Hepatocyte (in vitro differentiated cells): ENCODE measurements around the gene TRIM46. TPM values are rescaled to one million over a fixed set of nuclear protein-coding genes. Genes with fewer than 3 reads are reported as not detected.
"Not testable (repeated sequence)": the region's sequence is repeated elsewhere in the genome, so short reads cannot be mapped to it uniquely, and the experiment has no call there.

Source experiments
- DNase-seq: peaks from one replicate; pipeline ENCODE4 v3.0.0-alpha.2; 2016; ENCODE audit warnings: low spot score
- H2AFZ ChIP-seq: fragments of 200-600 bp; sonication (generic); 2 replicates; pipeline ENCODE4 v1.6.0; 2016; ENCODE audit warnings: antibody characterized with exemption, mild to moderate bottlenecking
- H3K27ac ChIP-seq: fragments of 200-600 bp; sonication (generic); 2 replicates; pipeline ENCODE4 v1.5.1; 2016; ENCODE audit warnings: mild to moderate bottlenecking
- H3K27me3 ChIP-seq: fragments of 200-600 bp; sonication (generic); 2 replicates; pipeline ENCODE4 v1.6.1; 2016
- H3K36me3 ChIP-seq: fragments of 200-600 bp; sonication (generic); replicated peaks from 2 replicates; pipeline ENCODE4 v1.5.1; 2016; ENCODE audit warnings: low read depth; ENCODE audit not compliant: insufficient read depth
- H3K4me1 ChIP-seq: fragments of 200-600 bp; sonication (generic); 2 replicates; pipeline ENCODE4 v1.5.1; 2016; ENCODE audit warnings: mild to moderate bottlenecking, moderate library complexity; ENCODE audit not compliant: insufficient read depth
- H3K4me2 ChIP-seq: fragments of 200-600 bp; sonication (generic); 2 replicates; pipeline ENCODE4 v1.6.0; 2016
- H3K4me3 ChIP-seq: fragments of 200-600 bp; sonication (generic); 2 replicates; pipeline ENCODE4 v1.5.1; 2016; ENCODE audit warnings: mild to moderate bottlenecking
- H3K79me2 ChIP-seq: fragments of 200-600 bp; sonication (generic); 2 replicates; pipeline ENCODE4 v1.6.0; 2017; ENCODE audit warnings: mild to moderate bottlenecking
- H3K9me2 ChIP-seq: fragments of 200-600 bp; sonication (generic); replicated peaks from 2 replicates; pipeline ENCODE4 v1.6.0; 2017; ENCODE audit warnings: mild to moderate bottlenecking; ENCODE audit not compliant: insufficient read depth
- H3K9me3 ChIP-seq: fragments of 200-600 bp; sonication (generic); 2 replicates; pipeline ENCODE4 v1.5.1; 2016; ENCODE audit warnings: low read depth, mild to moderate bottlenecking
- H4K20me1 ChIP-seq: fragments of 200-600 bp; sonication (generic); 2 replicates; pipeline ENCODE4 v1.6.0; 2016; ENCODE audit warnings: mild to moderate bottlenecking; ENCODE audit not compliant: insufficient read depth, poor library complexity, severe bottlenecking
- EZH2 ChIP-seq: fragments of 200-600 bp; sonication (generic); IDR thresholded peaks from 2 replicates; pipeline ENCODE4 v1.6.1; 2016; ENCODE audit warnings: antibody characterized with exemption, mild to moderate bottlenecking, borderline replicate concordance
- EZH2phosphoT487 ChIP-seq: fragments of 200-600 bp; sonication (generic); IDR thresholded peaks from one replicate; pipeline ENCODE4 v1.6.1; 2018; ENCODE audit warnings: antibody characterized with exemption, mild to moderate bottlenecking, low read depth, moderate library complexity; ENCODE audit not compliant: unreplicated experiment, severe bottlenecking
- WGBS: methylation state at CpG from one replicate; pipeline ENCODE4 v1.1.6; 2016; ENCODE audit warnings: low lambda C conversion rate; ENCODE audit errors: missing lambda C conversion rate; 5-methylcytosine and 5-hydroxymethylcytosine counted together
- polyA plus RNA-seq: library from polyadenylated mRNA; unstranded; fragments of >200 nt; fragmentation: Nextera tagmentation; extraction: Ambion mirVana; gene quantifications from 2 replicates; pipeline ENCODE4 v1.2.1, GENCODE V29; 2016
- total RNA-seq: library from RNA; depleted of rRNA; stranded (reverse); fragments of >200 nt; gene quantifications from 2 replicates; pipeline ENCODE4 v1.2.3, GENCODE V29; 2014
- TF ChIP-seq, protein P1 (sequence below): fragments of 200-600 bp; sonication (generic); IDR thresholded peaks from 2 replicates; pipeline ENCODE4 v1.5.1; 2016; ENCODE audit warnings: antibody characterized with exemption, mild to moderate bottlenecking; ENCODE audit not compliant: poor library complexity

Gene TRIM46
- total and polyA plus RNA-seq, 2 experiments from 2014 or later = 1.2 to 2.1 TPM

DNA sequence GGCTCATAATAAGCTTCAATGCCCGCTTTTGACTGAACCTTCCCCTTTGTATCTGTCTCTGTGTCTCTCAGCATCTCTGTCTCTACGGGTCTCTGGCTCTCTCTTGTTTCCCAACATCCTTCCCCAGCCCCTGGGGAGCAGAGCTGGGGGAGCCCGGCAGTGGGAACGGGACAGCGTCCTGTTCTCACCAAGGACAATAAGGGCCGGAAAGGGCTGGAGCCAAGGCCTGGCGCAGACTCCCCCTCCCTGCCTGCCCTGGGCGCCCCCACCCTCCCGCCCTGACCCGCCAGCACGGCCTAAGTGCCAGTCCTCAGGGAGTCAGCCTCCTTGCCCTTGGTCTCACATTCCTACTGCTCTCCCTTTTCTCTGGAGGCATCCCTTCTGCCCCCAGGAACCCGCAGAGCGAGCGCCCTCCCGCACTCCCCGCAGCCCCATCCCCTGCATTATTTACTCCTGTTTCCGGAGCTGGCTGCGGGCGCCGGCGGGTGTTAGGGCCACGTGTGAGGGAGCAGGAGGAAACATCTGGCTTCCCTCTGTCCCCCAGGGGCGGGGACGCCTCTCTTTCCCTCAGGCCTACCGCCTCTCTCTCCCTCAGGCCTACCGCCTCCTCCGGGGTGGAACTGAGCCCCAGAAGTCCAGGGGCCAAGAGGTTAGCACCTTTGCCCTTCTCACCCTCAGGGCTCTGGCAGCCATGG is 7.0 kb upstream of the TRIM46 start:
- DNase-seq = no peak
- Histone ChIP-seq H3K27me3 (no peaks in the 10 kb centered on the region), H2AFZ (no peak overlapping the region), H4K20me1 (no peaks in the 10 kb centered on the region), H3K79me2 (peaks cover 13% of the 10 kb centered on the region), H3K27ac (no peak overlapping the region), H3K36me3 (no peaks in the 10 kb centered on the region), H3K4me2 (peak overlapping the region; percentile 70), H3K9me2 (no peaks in the 10 kb centered on the region), H3K9me3 (no peaks in the 10 kb centered on the region), H3K4me3 (no peak overlapping the region), H3K4me1 (peaks cover 4% of the 10 kb centered on the region)
- no peak for TF ChIP-seq EZH2
- no peak for TF ChIP-seq EZH2phosphoT487
- TF ChIP-seq, protein P1, sequence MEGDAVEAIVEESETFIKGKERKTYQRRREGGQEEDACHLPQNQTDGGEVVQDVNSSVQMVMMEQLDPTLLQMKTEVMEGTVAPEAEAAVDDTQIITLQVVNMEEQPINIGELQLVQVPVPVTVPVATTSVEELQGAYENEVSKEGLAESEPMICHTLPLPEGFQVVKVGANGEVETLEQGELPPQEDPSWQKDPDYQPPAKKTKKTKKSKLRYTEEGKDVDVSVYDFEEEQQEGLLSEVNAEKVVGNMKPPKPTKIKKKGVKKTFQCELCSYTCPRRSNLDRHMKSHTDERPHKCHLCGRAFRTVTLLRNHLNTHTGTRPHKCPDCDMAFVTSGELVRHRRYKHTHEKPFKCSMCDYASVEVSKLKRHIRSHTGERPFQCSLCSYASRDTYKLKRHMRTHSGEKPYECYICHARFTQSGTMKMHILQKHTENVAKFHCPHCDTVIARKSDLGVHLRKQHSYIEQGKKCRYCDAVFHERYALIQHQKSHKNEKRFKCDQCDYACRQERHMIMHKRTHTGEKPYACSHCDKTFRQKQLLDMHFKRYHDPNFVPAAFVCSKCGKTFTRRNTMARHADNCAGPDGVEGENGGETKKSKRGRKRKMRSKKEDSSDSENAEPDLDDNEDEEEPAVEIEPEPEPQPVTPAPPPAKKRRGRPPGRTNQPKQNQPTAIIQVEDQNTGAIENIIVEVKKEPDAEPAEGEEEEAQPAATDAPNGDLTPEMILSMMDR = no peak
- 34% methylated on average over 20 of the region's 27 CpGs for WGBS

DNA sequence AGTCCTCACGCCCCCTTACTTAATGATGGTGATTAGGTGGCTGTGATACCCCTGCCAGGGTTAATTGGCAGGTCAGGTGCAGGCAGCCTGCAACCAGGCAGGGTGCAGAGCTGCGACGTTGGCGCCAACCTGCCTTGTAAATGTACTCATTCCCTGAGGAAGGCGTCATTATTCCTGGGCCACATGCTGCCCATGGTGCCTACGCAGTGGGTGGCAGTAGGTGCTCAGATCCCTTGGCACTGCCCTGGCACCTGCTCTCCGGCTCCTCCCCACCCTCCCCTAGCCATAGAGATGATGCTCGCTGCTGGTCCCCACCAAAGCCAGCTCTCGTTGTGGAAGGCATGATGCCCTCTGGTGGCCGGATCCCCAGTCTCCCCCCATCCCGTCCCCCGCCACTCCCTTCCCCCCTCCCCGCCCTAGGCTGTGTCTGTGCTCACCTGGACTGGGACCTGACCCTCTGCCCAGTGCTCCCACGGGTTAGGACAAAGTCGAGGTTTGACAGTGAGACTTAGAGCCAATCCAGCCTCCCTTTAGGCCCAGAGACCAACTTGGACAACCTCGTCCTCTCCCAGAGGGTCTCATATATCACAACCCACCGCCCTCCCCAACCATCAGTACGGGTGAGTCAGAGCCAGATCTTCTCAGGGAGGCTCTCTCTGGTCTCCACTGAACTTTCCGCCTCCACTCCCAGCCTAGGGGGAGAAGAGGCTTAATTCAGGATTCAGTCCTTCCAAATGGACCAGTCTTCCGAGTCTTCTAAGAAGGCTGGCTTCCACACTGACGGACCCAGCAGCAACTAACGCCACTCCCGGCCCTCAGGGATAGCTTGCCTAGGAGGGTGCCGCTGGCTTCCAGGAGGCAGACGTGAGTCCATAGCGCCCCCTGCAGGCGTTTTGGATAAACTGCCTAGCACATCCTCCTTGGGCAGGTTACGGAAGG is 6.2 kb upstream of the TRIM46 start:
- no peak for TF ChIP-seq EZH2
- TF ChIP-seq, protein P1 = peak; percentile 94
- peak; percentile 94 for DNase-seq
- Histone ChIP-seq H3K27ac (peak overlapping the region; percentile 27), H3K27me3 (no peaks in the 10 kb centered on the region), H3K9me3 (no peaks in the 10 kb centered on the region), H4K20me1 (no peaks in the 10 kb centered on the region), H3K4me3 (no peak overlapping the region), H3K4me1 (peaks cover 9% of the 10 kb centered on the region), H3K4me2 (peak overlapping the region; percentile 70), H3K79me2 (peaks cover 21% of the 10 kb centered on the region), H3K9me2 (no peaks in the 10 kb centered on the region), H2AFZ (peak overlapping the region; percentile 29), H3K36me3 (no peaks in the 10 kb centered on the region)
- 12% methylated on average over 26 of the region's 28 CpGs for WGBS

DNA sequence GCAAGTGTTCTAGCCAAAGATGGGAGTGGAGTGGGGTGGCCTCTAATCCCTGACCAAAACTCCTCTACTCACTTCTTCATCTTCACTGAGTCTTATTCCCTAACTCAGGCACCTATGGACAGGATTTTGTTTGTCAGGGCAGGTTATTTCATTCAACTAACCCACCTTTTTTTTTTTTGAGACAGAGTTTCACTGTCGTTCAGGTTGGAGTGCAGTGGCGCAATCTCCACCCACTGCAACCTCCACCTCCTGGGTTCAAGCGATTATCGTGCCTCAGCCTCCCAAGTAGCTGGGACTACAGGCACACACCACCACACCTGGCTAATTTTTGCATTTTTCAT is 5.6 kb upstream of the TRIM46 start:
- Histone ChIP-seq H3K4me2 (peak overlapping the region; percentile 70), H3K79me2 (peaks cover 22% of the 10 kb centered on the region)
- not testable (repeated sequence) for H3K4me1 ChIP-seq, H3K9me2 ChIP-seq, H4K20me1 ChIP-seq, DNase-seq, H3K27ac ChIP-seq, H3K4me3 ChIP-seq, H2AFZ ChIP-seq, H3K27me3 ChIP-seq, H3K36me3 ChIP-seq, H3K9me3 ChIP-seq
- WGBS = 74% methylated on average over 4 of the region's 4 CpGs

DNA sequence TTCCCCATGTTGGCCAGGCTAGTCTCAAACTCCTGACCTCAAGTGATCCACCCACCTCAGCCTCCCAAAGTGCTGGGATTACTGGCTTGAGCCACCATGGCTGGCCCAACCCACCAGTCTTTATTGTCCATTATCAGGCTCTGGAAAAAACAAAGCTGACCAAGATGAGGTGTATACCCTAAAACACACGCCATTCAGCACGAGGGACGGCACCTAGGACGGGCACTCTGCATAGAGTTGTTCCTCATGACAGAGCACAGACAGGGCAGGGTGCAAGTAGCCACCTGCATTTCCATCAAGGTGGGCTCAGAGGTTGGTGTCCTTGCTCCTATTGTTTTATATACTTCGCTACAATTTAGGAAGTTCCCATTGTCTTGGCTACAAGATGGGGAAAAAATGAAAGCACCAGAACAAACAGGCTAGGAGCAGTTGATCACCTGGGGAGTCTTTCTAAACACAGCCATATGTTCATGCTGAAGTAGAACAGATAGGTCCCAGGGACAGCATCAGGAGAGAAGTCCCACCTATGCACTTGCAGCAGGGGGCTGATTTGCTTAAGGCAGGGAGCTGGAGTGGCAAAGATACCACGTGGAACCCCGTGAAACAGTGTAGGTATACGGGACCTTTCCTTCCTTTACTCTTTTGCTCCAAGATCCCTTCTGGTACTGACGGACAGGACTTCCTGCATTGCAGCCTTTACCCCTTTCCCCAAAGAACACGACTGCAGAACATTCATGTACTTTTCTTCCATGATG is 5.0 kb upstream of the TRIM46 start:
- no peaks in the 10 kb centered on the region for H3K9me2 ChIP-seq
- DNase-seq = no peak
- H3K36me3 ChIP-seq = no peaks in the 10 kb centered on the region
- WGBS = 91% methylated on average over 10 of the region's 10 CpGs
- no peak overlapping the region for H3K4me2 ChIP-seq
- H2AFZ ChIP-seq = no peak overlapping the region
- no peaks in the 10 kb centered on the region for H3K9me3 ChIP-seq
- H3K27me3 ChIP-seq = peaks cover under 1% of the 10 kb centered on the region
- TF ChIP-seq EZH2phosphoT487 (no peak), EZH2 (no peak)
- TF ChIP-seq, protein P1 = no peak
- no peak overlapping the region for H3K27ac ChIP-seq
- H4K20me1 ChIP-seq = no peaks in the 10 kb centered on the region
- H3K4me3 ChIP-seq = no peak overlapping the region
- H3K4me1 ChIP-seq = peaks cover 14% of the 10 kb centered on the region
- H3K79me2 ChIP-seq = peaks cover 22% of the 10 kb centered on the region
